Neural progenitor cell (in vitro differentiated cells): ENCODE results near the gene CHST5.

Experiments used
- CTCF ChIP-seq: fragments of 200-600 bp; sonication (generic); IDR thresholded peaks from 2 replicates; pipeline ENCODE4 v1.5.1; 2017; ENCODE audit warnings: antibody characterized with exemption, mild to moderate bottlenecking
- EZH2 ChIP-seq: fragments of 200-600 bp; sonication (generic); IDR thresholded peaks from 2 replicates; pipeline ENCODE4 v1.6.1; 2017; ENCODE audit warnings: antibody characterized with exemption, mild to moderate bottlenecking, moderate library complexity
- EZH2phosphoT487 ChIP-seq: fragments of 200-600 bp; sonication (generic); IDR thresholded peaks from 2 replicates; pipeline ENCODE4 v1.6.1; 2017; ENCODE audit warnings: antibody characterized with exemption

DNA sequence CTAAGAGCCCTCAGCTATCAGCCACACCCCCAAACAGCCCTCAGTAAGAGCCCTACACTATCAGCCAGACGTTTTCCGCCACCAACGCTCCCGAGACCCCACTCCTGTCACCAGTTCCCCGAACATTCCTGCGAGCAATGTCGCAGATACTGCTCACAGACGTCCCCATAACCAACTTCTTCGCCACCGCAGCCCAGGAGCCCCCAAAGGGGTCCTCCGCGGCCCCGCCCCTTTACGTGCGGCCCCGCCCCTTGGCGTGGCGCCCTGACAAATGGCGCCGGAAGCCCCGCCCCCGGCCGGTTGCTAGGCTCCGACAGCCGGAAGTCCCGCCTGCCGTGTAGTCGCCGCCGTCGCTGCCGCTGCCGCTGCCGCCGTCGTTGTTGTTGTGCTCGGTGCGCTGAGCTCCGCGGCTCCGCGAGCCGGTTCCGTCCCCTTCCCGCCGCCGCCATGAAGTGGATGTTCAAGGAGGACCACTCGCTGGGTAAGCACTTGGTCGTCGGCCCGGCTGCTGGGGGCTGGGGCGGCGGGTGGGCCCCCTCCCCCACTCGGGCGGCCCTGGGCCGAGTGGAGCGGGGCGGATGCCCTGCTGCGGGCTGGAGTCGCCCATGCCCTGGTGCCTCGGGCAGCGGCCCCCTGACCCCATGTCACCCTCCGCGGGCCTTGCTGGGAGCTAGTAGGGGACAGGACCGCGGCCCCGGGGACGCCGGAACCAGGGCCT is 30.3 kb upstream of the CHST5 start, which contains the start of gene GABARAPL2:
- no peak for TF ChIP-seq CTCF
- no peak for TF ChIP-seq EZH2
- TF ChIP-seq EZH2phosphoT487: no peak
